Measurements from ENCODE around the gene TNFAIP8L2.

DNA sequence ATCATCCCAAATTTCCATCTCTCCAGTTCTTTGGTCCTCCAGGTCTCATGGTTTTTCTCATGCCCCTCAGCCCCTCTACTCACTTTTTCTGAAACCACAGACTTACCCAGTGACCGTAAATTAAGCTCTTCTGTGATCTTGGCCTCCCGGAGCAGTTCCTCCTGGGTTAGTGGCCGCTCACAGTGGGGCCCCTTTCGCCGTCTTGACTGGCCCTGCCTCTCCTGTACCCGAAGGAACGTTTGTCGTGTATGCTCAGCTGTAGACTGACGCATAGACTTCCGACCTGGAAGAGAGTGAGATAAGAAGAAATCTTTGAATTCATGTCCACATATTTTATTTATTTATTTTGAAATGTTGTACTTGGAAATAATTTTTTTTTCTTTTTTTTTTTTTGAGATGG, 27.8 kb downstream of the TNFAIP8L2 start:
- no peak for TF ChIP-seq POLR2AphosphoS5 (IDR thresholded peaks at IDR 0.05; ENCODE audit: low read depth, low read length)
- no peak for TF ChIP-seq POLR2A (IDR thresholded peaks at IDR 0.05; ENCODE audit: low read depth, low read length)

Measured in GM12892 (cell line).